ENCODE data around the gene PRDM2.

DNA sequence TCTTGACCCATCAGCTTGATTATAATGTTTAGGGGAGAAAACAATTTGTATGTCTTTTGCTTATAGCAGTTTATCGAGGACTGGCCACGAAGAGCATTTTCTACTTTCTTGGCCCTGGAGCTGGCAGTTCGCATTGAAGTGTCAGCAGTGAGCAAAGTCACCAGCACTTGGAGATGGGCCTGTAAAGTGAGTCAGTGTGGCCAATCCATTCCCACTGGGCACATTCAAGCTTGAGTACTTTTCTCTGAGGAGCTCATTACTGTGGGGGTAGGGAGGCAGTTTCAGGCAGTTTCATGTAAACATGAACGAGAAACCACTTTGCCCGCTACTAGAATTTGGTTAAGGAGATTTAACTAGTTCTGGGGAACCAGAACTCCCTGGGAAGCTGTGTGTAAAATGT is 164.8 kb downstream of the PRDM2 start:
- TF ChIP-seq, protein P1, sequence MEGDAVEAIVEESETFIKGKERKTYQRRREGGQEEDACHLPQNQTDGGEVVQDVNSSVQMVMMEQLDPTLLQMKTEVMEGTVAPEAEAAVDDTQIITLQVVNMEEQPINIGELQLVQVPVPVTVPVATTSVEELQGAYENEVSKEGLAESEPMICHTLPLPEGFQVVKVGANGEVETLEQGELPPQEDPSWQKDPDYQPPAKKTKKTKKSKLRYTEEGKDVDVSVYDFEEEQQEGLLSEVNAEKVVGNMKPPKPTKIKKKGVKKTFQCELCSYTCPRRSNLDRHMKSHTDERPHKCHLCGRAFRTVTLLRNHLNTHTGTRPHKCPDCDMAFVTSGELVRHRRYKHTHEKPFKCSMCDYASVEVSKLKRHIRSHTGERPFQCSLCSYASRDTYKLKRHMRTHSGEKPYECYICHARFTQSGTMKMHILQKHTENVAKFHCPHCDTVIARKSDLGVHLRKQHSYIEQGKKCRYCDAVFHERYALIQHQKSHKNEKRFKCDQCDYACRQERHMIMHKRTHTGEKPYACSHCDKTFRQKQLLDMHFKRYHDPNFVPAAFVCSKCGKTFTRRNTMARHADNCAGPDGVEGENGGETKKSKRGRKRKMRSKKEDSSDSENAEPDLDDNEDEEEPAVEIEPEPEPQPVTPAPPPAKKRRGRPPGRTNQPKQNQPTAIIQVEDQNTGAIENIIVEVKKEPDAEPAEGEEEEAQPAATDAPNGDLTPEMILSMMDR (IDR thresholded peaks at IDR 0.05; ENCODE audit: low read depth, low read length): no peak
- no peak for TF ChIP-seq POLR2A (IDR thresholded peaks at IDR 0.05; ENCODE audit: extremely low read depth, insufficient read length)

Data from NB4 (cell line).